GM23338 (cell line): Measurements from ENCODE around the gene PTPRN2. TPM values are rescaled to one million over a fixed set of nuclear protein-coding genes. Genes with fewer than 3 reads are reported as not detected.

Experiments
- CREB1 ChIP-seq: fragments of 250-450 bp; sonication (Bioruptor Pico); IDR thresholded peaks from 2 replicates; pipeline ENCODE4 v1.5.0; 2020; ENCODE audit warnings: low read depth, mild to moderate bottlenecking, moderate library complexity
- EZH2phosphoT487 ChIP-seq: fragments of 200-600 bp; sonication (generic); IDR thresholded peaks from one replicate; pipeline ENCODE4 v1.8.1; 2018; ENCODE audit warnings: antibody characterized with exemption; ENCODE audit not compliant: unreplicated experiment
- JUNB ChIP-seq: IDR thresholded peaks from one replicate; pipeline ENCODE4 v1.6.1; 2016; ENCODE audit warnings: antibody characterized with exemption; ENCODE audit not compliant: unreplicated experiment
- NANOG ChIP-seq: IDR thresholded peaks from 2 replicates; pipeline ENCODE4 v1.6.1; 2016; ENCODE audit warnings: antibody characterized with exemption, borderline replicate concordance
- POLR2AphosphoS5 ChIP-seq: IDR thresholded peaks from 2 replicates; pipeline ENCODE4 v1.6.1; 2016; ENCODE audit warnings: antibody characterized with exemption, low read depth
- STAT1 ChIP-seq: IDR thresholded peaks from one replicate; pipeline ENCODE4 v1.6.1; 2016; ENCODE audit warnings: antibody characterized with exemption; ENCODE audit not compliant: unreplicated experiment
- ZNF114 ChIP-seq: fragments of 250-450 bp; sonication (Bioruptor Pico); IDR thresholded peaks from 2 replicates; pipeline ENCODE4 v1.5.0; 2020; ENCODE audit warnings: mild to moderate bottlenecking, moderate library complexity
- ZNF331 ChIP-seq: fragments of 250-450 bp; sonication (Bioruptor Pico); IDR thresholded peaks from 2 replicates; pipeline ENCODE4 v1.5.0; 2020; ENCODE audit warnings: low read depth, mild to moderate bottlenecking, moderate library complexity
- polyA plus RNA-seq: library from polyadenylated mRNA; unstranded; fragments of >200 nt; fragmentation: Nextera tagmentation; extraction: Ambion mirVana; gene quantifications from 2 replicates; pipeline ENCODE4 v1.2.1, GENCODE V29; 2016
- total RNA-seq: library from RNA; depleted of rRNA; stranded (reverse); fragments of >200 nt; shearing (Covaris generic); gene quantifications from 2 replicates; pipeline ENCODE4 v1.2.3, GENCODE V29; 2014
- TF ChIP-seq, protein P1 (sequence below): fragments of 250-450 bp; sonication (Bioruptor Pico); IDR thresholded peaks from 2 replicates; pipeline ENCODE4 v1.5.0; 2020; ENCODE audit warnings: mild to moderate bottlenecking, moderate library complexity
- TF ChIP-seq, protein P2 (sequence below): IDR thresholded peaks from 2 replicates; pipeline ENCODE4 v1.6.1; 2016; ENCODE audit warnings: antibody characterized with exemption
- TF ChIP-seq, protein P3 (sequence below): IDR thresholded peaks from one replicate; pipeline ENCODE4 v1.6.1; 2018; ENCODE audit warnings: antibody characterized with exemption; ENCODE audit not compliant: unreplicated experiment

Gene PTPRN2
- total and polyA plus RNA-seq, 2 experiments from 2014 or later: 0.87 to 4.0 TPM

GRCh38 chr7:157809863-157810851, 777.5 kb downstream of the PTPRN2 start (continued):
- TF ChIP-seq, protein P1, sequence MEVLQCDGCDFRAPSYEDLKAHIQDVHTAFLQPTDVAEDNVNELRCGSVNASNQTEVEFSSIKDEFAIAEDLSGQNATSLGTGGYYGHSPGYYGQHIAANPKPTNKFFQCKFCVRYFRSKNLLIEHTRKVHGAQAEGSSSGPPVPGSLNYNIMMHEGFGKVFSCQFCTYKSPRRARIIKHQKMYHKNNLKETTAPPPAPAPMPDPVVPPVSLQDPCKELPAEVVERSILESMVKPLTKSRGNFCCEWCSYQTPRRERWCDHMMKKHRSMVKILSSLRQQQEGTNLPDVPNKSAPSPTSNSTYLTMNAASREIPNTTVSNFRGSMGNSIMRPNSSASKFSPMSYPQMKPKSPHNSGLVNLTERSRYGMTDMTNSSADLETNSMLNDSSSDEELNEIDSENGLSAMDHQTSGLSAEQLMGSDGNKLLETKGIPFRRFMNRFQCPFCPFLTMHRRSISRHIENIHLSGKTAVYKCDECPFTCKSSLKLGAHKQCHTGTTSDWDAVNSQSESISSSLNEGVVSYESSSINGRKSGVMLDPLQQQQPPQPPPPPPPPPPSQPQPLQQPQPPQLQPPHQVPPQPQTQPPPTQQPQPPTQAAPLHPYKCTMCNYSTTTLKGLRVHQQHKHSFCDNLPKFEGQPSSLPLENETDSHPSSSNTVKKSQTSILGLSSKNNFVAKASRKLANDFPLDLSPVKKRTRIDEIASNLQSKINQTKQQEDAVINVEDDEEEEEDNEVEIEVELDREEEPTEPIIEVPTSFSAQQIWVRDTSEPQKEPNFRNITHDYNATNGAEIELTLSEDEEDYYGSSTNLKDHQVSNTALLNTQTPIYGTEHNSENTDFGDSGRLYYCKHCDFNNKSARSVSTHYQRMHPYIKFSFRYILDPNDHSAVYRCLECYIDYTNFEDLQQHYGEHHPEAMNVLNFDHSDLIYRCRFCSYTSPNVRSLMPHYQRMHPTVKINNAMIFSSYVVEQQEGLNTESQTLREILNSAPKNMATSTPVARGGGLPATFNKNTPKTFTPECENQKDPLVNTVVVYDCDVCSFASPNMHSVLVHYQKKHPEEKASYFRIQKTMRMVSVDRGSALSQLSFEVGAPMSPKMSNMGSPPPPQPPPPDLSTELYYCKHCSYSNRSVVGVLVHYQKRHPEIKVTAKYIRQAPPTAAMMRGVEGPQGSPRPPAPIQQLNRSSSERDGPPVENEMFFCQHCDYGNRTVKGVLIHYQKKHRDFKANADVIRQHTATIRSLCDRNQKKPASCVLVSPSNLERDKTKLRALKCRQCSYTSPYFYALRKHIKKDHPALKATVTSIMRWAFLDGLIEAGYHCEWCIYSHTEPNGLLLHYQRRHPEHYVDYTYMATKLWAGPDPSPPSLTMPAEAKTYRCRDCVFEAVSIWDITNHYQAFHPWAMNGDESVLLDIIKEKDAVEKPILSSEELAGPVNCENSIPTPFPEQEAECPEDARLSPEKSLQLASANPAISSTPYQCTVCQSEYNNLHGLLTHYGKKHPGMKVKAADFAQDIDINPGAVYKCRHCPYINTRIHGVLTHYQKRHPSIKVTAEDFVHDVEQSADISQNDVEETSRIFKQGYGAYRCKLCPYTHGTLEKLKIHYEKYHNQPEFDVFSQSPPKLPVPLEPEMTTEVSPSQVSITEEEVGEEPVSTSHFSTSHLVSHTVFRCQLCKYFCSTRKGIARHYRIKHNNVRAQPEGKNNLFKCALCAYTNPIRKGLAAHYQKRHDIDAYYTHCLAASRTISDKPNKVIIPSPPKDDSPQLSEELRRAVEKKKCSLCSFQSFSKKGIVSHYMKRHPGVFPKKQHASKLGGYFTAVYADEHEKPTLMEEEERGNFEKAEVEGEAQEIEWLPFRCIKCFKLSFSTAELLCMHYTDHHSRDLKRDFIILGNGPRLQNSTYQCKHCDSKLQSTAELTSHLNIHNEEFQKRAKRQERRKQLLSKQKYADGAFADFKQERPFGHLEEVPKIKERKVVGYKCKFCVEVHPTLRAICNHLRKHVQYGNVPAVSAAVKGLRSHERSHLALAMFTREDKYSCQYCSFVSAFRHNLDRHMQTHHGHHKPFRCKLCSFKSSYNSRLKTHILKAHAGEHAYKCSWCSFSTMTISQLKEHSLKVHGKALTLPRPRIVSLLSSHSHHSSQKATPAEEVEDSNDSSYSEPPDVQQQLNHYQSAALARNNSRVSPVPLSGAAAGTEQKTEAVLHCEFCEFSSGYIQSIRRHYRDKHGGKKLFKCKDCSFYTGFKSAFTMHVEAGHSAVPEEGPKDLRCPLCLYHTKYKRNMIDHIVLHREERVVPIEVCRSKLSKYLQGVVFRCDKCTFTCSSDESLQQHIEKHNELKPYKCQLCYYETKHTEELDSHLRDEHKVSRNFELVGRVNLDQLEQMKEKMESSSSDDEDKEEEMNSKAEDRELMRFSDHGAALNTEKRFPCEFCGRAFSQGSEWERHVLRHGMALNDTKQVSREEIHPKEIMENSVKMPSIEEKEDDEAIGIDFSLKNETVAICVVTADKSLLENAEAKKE (CRISPR knock-in tag): no peak
- TF ChIP-seq STAT1: no peak
- no peak for TF ChIP-seq ZNF331 (CRISPR knock-in tag)
- no peak for TF ChIP-seq EZH2phosphoT487
- TF ChIP-seq NANOG: no peak
- TF ChIP-seq, protein P2, sequence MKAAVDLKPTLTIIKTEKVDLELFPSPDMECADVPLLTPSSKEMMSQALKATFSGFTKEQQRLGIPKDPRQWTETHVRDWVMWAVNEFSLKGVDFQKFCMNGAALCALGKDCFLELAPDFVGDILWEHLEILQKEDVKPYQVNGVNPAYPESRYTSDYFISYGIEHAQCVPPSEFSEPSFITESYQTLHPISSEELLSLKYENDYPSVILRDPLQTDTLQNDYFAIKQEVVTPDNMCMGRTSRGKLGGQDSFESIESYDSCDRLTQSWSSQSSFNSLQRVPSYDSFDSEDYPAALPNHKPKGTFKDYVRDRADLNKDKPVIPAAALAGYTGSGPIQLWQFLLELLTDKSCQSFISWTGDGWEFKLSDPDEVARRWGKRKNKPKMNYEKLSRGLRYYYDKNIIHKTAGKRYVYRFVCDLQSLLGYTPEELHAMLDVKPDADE: no peak
- TF ChIP-seq POLR2AphosphoS5: no peak
- TF ChIP-seq, protein P3, sequence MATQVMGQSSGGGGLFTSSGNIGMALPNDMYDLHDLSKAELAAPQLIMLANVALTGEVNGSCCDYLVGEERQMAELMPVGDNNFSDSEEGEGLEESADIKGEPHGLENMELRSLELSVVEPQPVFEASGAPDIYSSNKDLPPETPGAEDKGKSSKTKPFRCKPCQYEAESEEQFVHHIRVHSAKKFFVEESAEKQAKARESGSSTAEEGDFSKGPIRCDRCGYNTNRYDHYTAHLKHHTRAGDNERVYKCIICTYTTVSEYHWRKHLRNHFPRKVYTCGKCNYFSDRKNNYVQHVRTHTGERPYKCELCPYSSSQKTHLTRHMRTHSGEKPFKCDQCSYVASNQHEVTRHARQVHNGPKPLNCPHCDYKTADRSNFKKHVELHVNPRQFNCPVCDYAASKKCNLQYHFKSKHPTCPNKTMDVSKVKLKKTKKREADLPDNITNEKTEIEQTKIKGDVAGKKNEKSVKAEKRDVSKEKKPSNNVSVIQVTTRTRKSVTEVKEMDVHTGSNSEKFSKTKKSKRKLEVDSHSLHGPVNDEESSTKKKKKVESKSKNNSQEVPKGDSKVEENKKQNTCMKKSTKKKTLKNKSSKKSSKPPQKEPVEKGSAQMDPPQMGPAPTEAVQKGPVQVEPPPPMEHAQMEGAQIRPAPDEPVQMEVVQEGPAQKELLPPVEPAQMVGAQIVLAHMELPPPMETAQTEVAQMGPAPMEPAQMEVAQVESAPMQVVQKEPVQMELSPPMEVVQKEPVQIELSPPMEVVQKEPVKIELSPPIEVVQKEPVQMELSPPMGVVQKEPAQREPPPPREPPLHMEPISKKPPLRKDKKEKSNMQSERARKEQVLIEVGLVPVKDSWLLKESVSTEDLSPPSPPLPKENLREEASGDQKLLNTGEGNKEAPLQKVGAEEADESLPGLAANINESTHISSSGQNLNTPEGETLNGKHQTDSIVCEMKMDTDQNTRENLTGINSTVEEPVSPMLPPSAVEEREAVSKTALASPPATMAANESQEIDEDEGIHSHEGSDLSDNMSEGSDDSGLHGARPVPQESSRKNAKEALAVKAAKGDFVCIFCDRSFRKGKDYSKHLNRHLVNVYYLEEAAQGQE: no peak
- no peak for TF ChIP-seq ZNF114
- TF ChIP-seq CREB1 (CRISPR knock-in tag): no peak
- no peak for TF ChIP-seq JUNB
